A549 (cell line): ENCODE results near the gene ACTR3. TPM values are rescaled to one million over a fixed set of nuclear protein-coding genes. Genes with fewer than 3 reads are reported as not detected.

Experiments
- ATAC-seq, 2 experiments: fragments of 200-7000 bp in 1 of 2; fragments of >200 bp in 1 of 2; cut with Nextera tagmentation in 1 of 2; cut with Tn5 transposase in 1 of 2; 3 replicates each; pipeline versions ENCODE4 v1.8.0 to v1.9.1; 2018 to 2020; ENCODE audit warnings: mild to moderate bottlenecking in 1 of 2, moderate library complexity in 1 of 2
- CTCF ChIA-PET: fragments of 300-600 bp; sonication (Branson Sonifier 250); formaldehyde crosslinking; extraction: SDS; loops from one replicate; lab custom pipeline; 2021; ENCODE audit warnings: antibody characterized with exemption, inconsistent platforms; lab: Yijun Ruan, JAX
- POLR2A ChIA-PET: fragments of 350-600 bp; formaldehyde crosslinking; extraction: SDS; loops from one replicate; lab custom pipeline; 2021; ENCODE audit warnings: antibody characterized with exemption, inconsistent platforms; lab: Yijun Ruan, JAX
- DNase-seq, 2 experiments: peaks; one replicate each; pipeline versions ENCODE4 v3.0.0 to v3.0.0-alpha.2; 2011 to 2016; ENCODE audit warnings: low read depth in 1 of 2, low spot score in 1 of 2
- FAIRE-seq: peaks from 2 replicates; lab custom pipeline; 2011; peaks lifted over from hg19 to GRCh38; lab: Jason Lieb, UNC
- H3K27ac ChIP-seq, 2 experiments: fragments of >200 bp; sonication (Bioruptor Twin); formaldehyde crosslinking; 3 replicates each; pipeline ENCODE4 v1.5.1; 2016 to 2017
- H3K4me1 ChIP-seq: fragments of >200 bp; sonication (Bioruptor Twin); formaldehyde crosslinking; 3 replicates; pipeline ENCODE4 v1.6.1; 2016
- H3K4me2 ChIP-seq: fragments of >200 bp; sonication (Bioruptor Twin); formaldehyde crosslinking; 3 replicates; pipeline ENCODE4 v1.6.1; 2016
- H3K4me3 ChIP-seq: fragments of >200 bp; sonication (Bioruptor Twin); formaldehyde crosslinking; 3 replicates; pipeline ENCODE4 v1.5.1; 2016
- H3K9me3 ChIP-seq: fragments of >200 bp; sonication (Bioruptor Twin); formaldehyde crosslinking; 3 replicates; pipeline ENCODE4 v1.6.1; 2016
- BHLHE40 ChIP-seq: IDR thresholded peaks from 2 replicates; pipeline ENCODE4 v1.6.1; 2012; ENCODE audit warnings: low read depth, low read length, inconsistent platforms
- EHF ChIP-seq: fragments of 250-450 bp; sonication (Bioruptor Pico); IDR thresholded peaks from 2 replicates; pipeline ENCODE4 v1.5.0; 2020; ENCODE audit warnings: mild to moderate bottlenecking
- ESRRA ChIP-seq: fragments of 150-350 bp; IDR thresholded peaks from 2 replicates; pipeline ENCODE4 v1.6.1; 2014; ENCODE audit warnings: mild to moderate bottlenecking, low read length, borderline replicate concordance
- FOSB ChIP-seq: fragments of 250-450 bp; sonication (Bioruptor Pico); IDR thresholded peaks from 2 replicates; pipeline ENCODE4 v1.5.0; 2020; ENCODE audit warnings: mild to moderate bottlenecking, moderate library complexity
- FOXS1 ChIP-seq: fragments of 250-450 bp; sonication (Bioruptor Pico); IDR thresholded peaks from 2 replicates; pipeline ENCODE4 v1.5.0; 2020; ENCODE audit warnings: mild to moderate bottlenecking, moderate library complexity
- GATA3 ChIP-seq: IDR thresholded peaks from 2 replicates; pipeline ENCODE4 v1.6.1; 2012; ENCODE audit warnings: borderline replicate concordance
- HOXA7 ChIP-seq: fragments of 250-450 bp; sonication (Bioruptor Pico); IDR thresholded peaks from 2 replicates; pipeline ENCODE4 v1.5.0; 2020; ENCODE audit warnings: mild to moderate bottlenecking, moderate library complexity
- JUN ChIP-seq, 2 experiments: fragments of >200 bp; sonication (Bioruptor Twin); formaldehyde crosslinking; IDR thresholded peaks; 2 replicates in 1 of 2; 3 replicates in 1 of 2; pipeline ENCODE4 v1.6.1; 2016 to 2017
- JUNB ChIP-seq: fragments of >200 bp; sonication (Bioruptor Twin); formaldehyde crosslinking; IDR thresholded peaks from 2 replicates; pipeline ENCODE4 v1.6.1; 2016
- KDM1A ChIP-seq: fragments of 200-600 bp; sonication (generic); IDR thresholded peaks from 2 replicates; pipeline ENCODE4 v1.6.1; 2016; ENCODE audit warnings: low read depth, mild to moderate bottlenecking
- KDM5A ChIP-seq: fragments of 200-600 bp; sonication (generic); IDR thresholded peaks from 2 replicates; pipeline ENCODE4 v1.6.1; 2016; ENCODE audit warnings: antibody characterized with exemption, mild to moderate bottlenecking
- MAFK ChIP-seq: fragments of 450-650 bp; IDR thresholded peaks from 2 replicates; pipeline ENCODE4 v1.6.1; 2014; ENCODE audit not compliant: partially characterized antibody
- MYC ChIP-seq: IDR thresholded peaks from 2 replicates; pipeline ENCODE4 v1.6.1; 2012; ENCODE audit warnings: mild to moderate bottlenecking, inconsistent platforms, low read length, improper control_type of control experiment, borderline replicate concordance
- NFE2L2 ChIP-seq: fragments of 150-350 bp; conservative IDR thresholded peaks from 2 replicates; pipeline ENCODE4 v1.6.1; 2014; ENCODE audit warnings: low read length
- NPAS2 ChIP-seq: fragments of 250-450 bp; sonication (Bioruptor Pico); IDR thresholded peaks from 2 replicates; pipeline ENCODE4 v1.8.0; 2022; ENCODE audit warnings: mild to moderate bottlenecking, moderate library complexity, borderline replicate concordance
- NR3C1 ChIP-seq: fragments of >200 bp; sonication (Bioruptor Twin); formaldehyde crosslinking; IDR thresholded peaks from 3 replicates; pipeline ENCODE4 v1.6.1; 2017
- PHF8 ChIP-seq: fragments of 200-600 bp; sonication (generic); IDR thresholded peaks from 2 replicates; pipeline ENCODE4 v1.6.1; 2016; ENCODE audit warnings: low read depth, mild to moderate bottlenecking, antibody characterized with exemption, moderate library complexity, borderline replicate concordance
- POLR2A ChIP-seq: IDR thresholded peaks from 2 replicates; pipeline ENCODE4 v1.6.1; 2012; ENCODE audit warnings: mild to moderate bottlenecking, low read length
- RAD21 ChIP-seq, 2 experiments: fragments of >200 bp in 1 of 2; sonication (Bioruptor Twin) in 1 of 2; formaldehyde crosslinking in 1 of 2; IDR thresholded peaks in 1 of 2; conservative IDR thresholded peaks in 1 of 2; 2 replicates in 1 of 2; 3 replicates in 1 of 2; pipeline ENCODE4 v1.6.1; 2012 to 2018; ENCODE audit warnings: inconsistent platforms in 1 of 2
- RCOR1 ChIP-seq: fragments of 150-350 bp; IDR thresholded peaks from 2 replicates; pipeline ENCODE4 v1.6.1; 2014; ENCODE audit warnings: antibody characterized with exemption, low read length, low read depth
- RFX5 ChIP-seq: fragments of 450-650 bp; IDR thresholded peaks from 2 replicates; pipeline ENCODE4 v1.7.1; 2014; ENCODE audit warnings: antibody characterized with exemption, mild to moderate bottlenecking, moderate library complexity
- SMC3 ChIP-seq: fragments of >200 bp; sonication (Bioruptor Twin); formaldehyde crosslinking; IDR thresholded peaks from 3 replicates; pipeline ENCODE4 v1.6.1; 2018; ENCODE audit warnings: inconsistent platforms
- TFCP2L1 ChIP-seq: fragments of 250-450 bp; sonication (Bioruptor Pico); IDR thresholded peaks from 2 replicates; pipeline ENCODE4 v1.5.0; 2021; ENCODE audit warnings: mild to moderate bottlenecking
- TP53 ChIP-seq: fragments of 250-450 bp; sonication (Bioruptor Pico); IDR thresholded peaks from 2 replicates; pipeline ENCODE4 v1.5.0; 2021; ENCODE audit warnings: mild to moderate bottlenecking, moderate library complexity
- WGBS: methylation state at CpG from one replicate; pipeline ENCODE4 v1.1.6; 2017; ENCODE audit errors: missing lambda C conversion rate; 5-methylcytosine and 5-hydroxymethylcytosine counted together
- polyA plus RNA-seq, 4 experiments: library from polyadenylated mRNA; depleted of rRNA in 3 of 4; stranded (reverse); fragments of >200 nt; fragmentation: RNase III in 1 of 4; extraction: RNeasy Plus Mini Kit Qiagen cat#74134 plus additional on column Dnase treatment in 1 of 4; gene quantifications; 2 replicates in 3 of 4; 3 replicates in 1 of 4; pipeline ENCODE4 v1.2.3, GENCODE V29; 2011 to 2017
- TF ChIP-seq, protein P1 (sequence below): IDR thresholded peaks from 2 replicates; pipeline ENCODE4 v1.6.1; 2012
- TF ChIP-seq, protein P2 (sequence below): fragments of >200 bp; sonication (Bioruptor Twin); formaldehyde crosslinking; IDR thresholded peaks from 3 replicates; pipeline ENCODE4 v1.6.1; 2016
- TF ChIP-seq, protein P3 (sequence below): fragments of 450-650 bp; IDR thresholded peaks from 2 replicates; pipeline ENCODE4 v1.6.1; 2014; ENCODE audit warnings: antibody characterized with exemption

Gene ACTR3
- polyA plus RNA-seq, 2 of the 4 experiments (the other 2 are of a cell fraction), result 359 to 412 TPM

DNA sequence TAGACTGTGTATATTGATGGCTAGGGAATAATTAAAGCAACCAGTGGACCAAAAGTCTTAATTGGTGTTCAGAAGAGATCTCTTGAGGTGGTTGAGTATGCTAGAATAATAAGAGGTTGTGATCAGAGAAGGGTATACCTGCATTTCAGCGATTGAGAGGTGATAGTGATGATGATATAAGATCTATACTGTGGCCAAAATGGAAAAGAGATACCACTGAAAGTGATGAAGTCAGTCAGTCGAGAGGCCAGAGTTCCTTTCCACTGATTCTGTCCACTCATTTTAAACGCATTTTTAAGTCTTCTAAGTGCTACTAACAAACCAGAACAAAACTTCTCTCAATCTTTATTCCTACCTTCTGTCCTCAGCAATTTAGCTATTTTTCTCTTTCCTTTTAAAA, 32.9 kb downstream of the ACTR3 start:
- CTCF ChIA-PET, result interaction anchor here (0.8 kb wide), 1 partner anchor 13 kb away, joined by 3 read pairs; no protein-coding TSS in a partner anchor
- 46% methylated on average over 3 of the region's 3 CpGs for WGBS

DNA sequence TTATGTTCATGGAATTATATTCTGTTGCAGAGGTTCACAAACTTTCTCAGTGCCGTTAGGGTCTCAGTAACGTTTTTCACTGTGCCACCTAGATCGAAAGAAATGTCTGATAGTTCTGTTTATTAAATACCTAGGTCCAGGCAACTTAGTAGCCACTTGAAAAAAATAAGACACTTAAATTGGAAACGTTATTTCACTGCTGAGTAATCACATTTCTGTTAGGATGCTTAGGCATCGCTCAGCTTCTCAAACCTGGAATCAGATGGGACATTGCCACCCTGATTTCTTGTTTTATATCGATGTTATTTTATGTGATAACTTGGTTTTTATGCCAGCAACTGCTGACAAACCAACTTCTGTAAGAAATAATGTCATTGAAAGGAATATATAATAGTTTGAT, 36.0 kb downstream of the ACTR3 start:
- Histone ChIP-seq H3K9me3 (no peaks in the 10 kb centered on the region), H3K4me3 (no peak overlapping the region), H3K27ac (no peak overlapping the region), H3K4me1 (no peaks in the 10 kb centered on the region), H3K4me2 (no peak overlapping the region)
- ATAC-seq (no peak), DNase-seq (no peak), FAIRE-seq (no peak)
- POLR2A ChIA-PET, result no interaction called here
- 76% methylated on average over 6 of the region's 6 CpGs for WGBS
- TF ChIP-seq, protein P1, sequence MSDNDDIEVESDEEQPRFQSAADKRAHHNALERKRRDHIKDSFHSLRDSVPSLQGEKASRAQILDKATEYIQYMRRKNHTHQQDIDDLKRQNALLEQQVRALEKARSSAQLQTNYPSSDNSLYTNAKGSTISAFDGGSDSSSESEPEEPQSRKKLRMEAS, result no peak
- peak; percentile 51 for TF ChIP-seq MAFK
- CTCF ChIA-PET, result no interaction called here

More for the DNA sequence above, 32.9 kb downstream of the ACTR3 start:
- no peak for ATAC-seq
- Histone ChIP-seq H3K27ac (no peak overlapping the region), H3K9me3 (no peaks in the 10 kb centered on the region), H3K4me2 (no peak overlapping the region), H3K4me1 (no peaks in the 10 kb centered on the region), H3K4me3 (no peak overlapping the region)
- no peak for DNase-seq
- no peak for TF ChIP-seq FOXS1 (CRISPR knock-in tag)
- TF ChIP-seq RCOR1, result no peak
- TF ChIP-seq JUNB, result no peak
- no peak for TF ChIP-seq RFX5
- TF ChIP-seq NR3C1, result no peak
- TF ChIP-seq GATA3, result no peak
- no peak for TF ChIP-seq KDM5A
- TF ChIP-seq RAD21 (conservative IDR thresholded peaks at IDR 0.05 in 1 of 2, IDR thresholded peaks at IDR 0.05 in 1 of 2), result no peak
- TF ChIP-seq TFCP2L1 (CRISPR knock-in tag), result no peak
- no peak for TF ChIP-seq PHF8
- no peak for TF ChIP-seq HOXA7 (CRISPR knock-in tag)
- no peak for TF ChIP-seq NPAS2 (CRISPR knock-in tag)
- TF ChIP-seq POLR2A, result no peak
- no peak for FAIRE-seq
- POLR2A ChIA-PET, result no interaction called here

DNA sequence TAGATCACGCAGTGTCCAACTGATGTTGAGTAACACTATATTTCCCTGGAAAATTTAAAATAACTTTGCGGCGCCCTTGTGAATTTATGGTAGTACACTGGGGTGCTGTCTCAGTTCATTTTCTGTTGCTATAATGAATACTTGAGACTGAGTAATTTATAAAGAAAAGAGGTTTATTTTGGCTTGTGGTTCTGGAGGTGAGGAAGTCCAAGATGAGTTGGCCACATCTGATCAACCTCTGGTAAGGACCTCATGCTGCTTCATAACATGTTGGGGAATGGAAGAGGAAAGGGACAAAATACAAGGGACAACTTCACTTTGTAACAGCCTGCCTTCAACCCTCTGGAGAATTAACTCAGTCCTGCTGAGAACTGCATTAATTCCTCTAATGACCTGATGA, 36.4 kb downstream of the ACTR3 start:
- POLR2A ChIA-PET, result no interaction called here
- FAIRE-seq, result no peak
- 95% methylated on average over 3 of the region's 3 CpGs for WGBS
- Histone ChIP-seq H3K9me3 (no peaks in the 10 kb centered on the region), H3K4me3 (no peak overlapping the region), H3K4me1 (no peaks in the 10 kb centered on the region), H3K27ac (no peak overlapping the region), H3K4me2 (no peak overlapping the region)
- ATAC-seq, result no peak
- CTCF ChIA-PET, result no interaction called here
- DNase-seq, result no peak
- TF ChIP-seq FOXS1 (CRISPR knock-in tag) (no peak), BHLHE40 (no peak), FOSB (no peak), RCOR1 (no peak), HOXA7 (CRISPR knock-in tag) (no peak), MYC (no peak), GATA3 (no peak)
- TF ChIP-seq, protein P2, sequence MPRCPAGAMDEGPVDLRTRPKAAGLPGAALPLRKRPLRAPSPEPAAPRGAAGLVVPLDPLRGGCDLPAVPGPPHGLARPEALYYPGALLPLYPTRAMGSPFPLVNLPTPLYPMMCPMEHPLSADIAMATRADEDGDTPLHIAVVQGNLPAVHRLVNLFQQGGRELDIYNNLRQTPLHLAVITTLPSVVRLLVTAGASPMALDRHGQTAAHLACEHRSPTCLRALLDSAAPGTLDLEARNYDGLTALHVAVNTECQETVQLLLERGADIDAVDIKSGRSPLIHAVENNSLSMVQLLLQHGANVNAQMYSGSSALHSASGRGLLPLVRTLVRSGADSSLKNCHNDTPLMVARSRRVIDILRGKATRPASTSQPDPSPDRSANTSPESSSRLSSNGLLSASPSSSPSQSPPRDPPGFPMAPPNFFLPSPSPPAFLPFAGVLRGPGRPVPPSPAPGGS, result no peak
- TF ChIP-seq, all 56 proteins: peak for 0

DNA sequence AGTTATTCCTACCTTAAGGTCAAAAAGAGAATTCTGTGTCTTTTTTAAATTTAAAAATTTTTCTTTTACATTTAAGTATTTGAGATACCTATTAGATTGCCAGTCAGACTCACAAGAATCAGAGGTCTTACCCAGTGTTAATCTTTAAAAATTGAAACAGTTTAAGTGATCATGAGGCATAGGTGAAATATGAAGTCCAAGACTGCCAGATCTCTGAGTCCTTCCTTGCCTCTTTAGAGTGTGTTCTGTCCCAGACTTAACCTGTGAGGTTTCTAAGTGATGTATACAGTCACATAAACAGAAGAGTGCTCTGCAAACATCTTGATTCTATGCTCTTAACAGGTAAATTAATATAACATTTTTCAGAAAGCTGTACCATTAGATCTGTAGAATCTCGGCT, 40.6 kb downstream of the ACTR3 start:
- H3K27ac ChIP-seq, result no peak overlapping the region
- H3K4me1 ChIP-seq, result no peaks in the 10 kb centered on the region
- peak in 1 of 2 experiments; percentile 42; a peak in 1 of 6 replicates for ATAC-seq
- 85% methylated on average over 1 of the region's 1 CpG for WGBS
- H3K4me3 ChIP-seq, result no peak overlapping the region
- FAIRE-seq, result no peak
- no peak for DNase-seq
- POLR2A ChIA-PET, result no interaction called here
- no peak overlapping the region for H3K4me2 ChIP-seq
- H3K9me3 ChIP-seq, result no peaks in the 10 kb centered on the region
- CTCF ChIA-PET, result interaction anchor here (1.4 kb wide), 1 partner anchor 19 kb away, joined by 3 read pairs; no protein-coding TSS in a partner anchor
- TF ChIP-seq JUN (IDR thresholded peaks at IDR 0.05) (no peak), EHF (no peak), KDM1A (no peak), NFE2L2 (no peak), SMC3 (no peak), TFCP2L1 (CRISPR knock-in tag) (no peak), POLR2A (no peak), ESRRA (no peak), TP53 (CRISPR knock-in tag) (no peak), FOXS1 (CRISPR knock-in tag) (no peak)
- TF ChIP-seq, protein P3, sequence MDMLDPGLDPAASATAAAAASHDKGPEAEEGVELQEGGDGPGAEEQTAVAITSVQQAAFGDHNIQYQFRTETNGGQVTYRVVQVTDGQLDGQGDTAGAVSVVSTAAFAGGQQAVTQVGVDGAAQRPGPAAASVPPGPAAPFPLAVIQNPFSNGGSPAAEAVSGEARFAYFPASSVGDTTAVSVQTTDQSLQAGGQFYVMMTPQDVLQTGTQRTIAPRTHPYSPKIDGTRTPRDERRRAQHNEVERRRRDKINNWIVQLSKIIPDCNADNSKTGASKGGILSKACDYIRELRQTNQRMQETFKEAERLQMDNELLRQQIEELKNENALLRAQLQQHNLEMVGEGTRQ, result no peak
- TF ChIP-seq, all 56 proteins: peak for 0
